ENCODE measurements around the gene NQO1.

GRCh38 chr16:69756705-69757104, 30.3 kb upstream of the NQO1 start:
- no peak for TF ChIP-seq CTCF (IDR thresholded peaks at IDR 0.05; ENCODE audit: low read length)
- TF ChIP-seq EZH2 (IDR thresholded peaks at IDR 0.05; ENCODE audit: borderline replicate concordance, low read length) = no peak
